Central memory CD8-positive, alpha-beta T cell (primary cell): Measurements from ENCODE around the gene CFAP47.
"Not testable (repeated sequence)": the region's sequence is repeated elsewhere in the genome, so short reads cannot be mapped to it uniquely, and the experiment has no call there.

ENCODE experiments used
- ATAC-seq: fragments of 150-1000 bp; cut with Tn5 transposase; replicated peaks from 2 replicates; pipeline ENCODE4 v1.10.0; 2022; ENCODE audit warnings: mild to moderate bottlenecking, moderate FRiP score, moderate number of reproducible peaks; ENCODE audit not compliant: poor library complexity, severe bottlenecking; ENCODE audit errors: extremely low read depth
- DNase-seq, 2 donors: peaks; one replicate each; pipeline ENCODE4 v3.0.0; 2021; ENCODE audit warnings: low spot score in 2 of 2
- H3K27ac Mint-ChIP-seq: one replicate; pipeline ENCODE4 v1.8.0; 2022; ENCODE audit warnings: low read depth, mild to moderate bottlenecking, moderate library complexity, mixed read lengths
- H3K27me3 Mint-ChIP-seq: one replicate; pipeline ENCODE4 v1.8.0; 2022; ENCODE audit warnings: mixed read lengths
- H3K36me3 Mint-ChIP-seq: one replicate; pipeline ENCODE4 v1.8.0; 2022; ENCODE audit warnings: mild to moderate bottlenecking, moderate library complexity, mixed read lengths; ENCODE audit not compliant: insufficient read depth
- H3K4me1 Mint-ChIP-seq: one replicate; pipeline ENCODE4 v1.8.0; 2022; ENCODE audit warnings: mixed read lengths
- H3K4me3 Mint-ChIP-seq: one replicate; pipeline ENCODE4 v1.8.0; 2022; ENCODE audit warnings: mild to moderate bottlenecking, moderate library complexity, mixed read lengths
- H3K9me3 Mint-ChIP-seq: one replicate; pipeline ENCODE4 v1.8.0; 2022; ENCODE audit warnings: mixed read lengths

CFAP47 gene

GRCh38 chrX:36087366-36087765 lies 167.8 kb downstream of the CFAP47 start:
- Mint-ChIP-seq H3K36me3 (no peaks in the 10 kb centered on the region), H3K27ac (no peak overlapping the region), H3K27me3 (no peaks in the 10 kb centered on the region), H3K4me1 (no peaks in the 10 kb centered on the region), H3K4me3 (no peak overlapping the region), H3K9me3 (no peaks in the 10 kb centered on the region)
- ATAC-seq (no peak), DNase-seq (no peak)

- DNase-seq, H3K27ac Mint-ChIP-seq, H3K9me3 Mint-ChIP-seq, ATAC-seq, H3K36me3 Mint-ChIP-seq, H3K4me3 Mint-ChIP-seq, H3K4me1 Mint-ChIP-seq, H3K27me3 Mint-ChIP-seq: not testable (repeated sequence)
These were observed 169.4 kb downstream of the CFAP47 start for GRCh38 chrX:36088939-36089338.

GRCh38 chrX:36102425-36102824 lies 182.9 kb downstream of the CFAP47 start:
- no peak for DNase-seq
- Mint-ChIP-seq H3K4me1 (no peaks in the 10 kb centered on the region), H3K36me3 (no peaks in the 10 kb centered on the region), H3K27me3 (no peaks in the 10 kb centered on the region), H3K27ac (no peak overlapping the region), H3K9me3 (no peaks in the 10 kb centered on the region), H3K4me3 (no peak overlapping the region)
- no peak for ATAC-seq

- no peaks in the 10 kb centered on the region for H3K4me1 Mint-ChIP-seq
- H3K9me3 Mint-ChIP-seq = peaks cover 6% of the 10 kb centered on the region
- ATAC-seq (no peak), DNase-seq (no peak)
- no peaks in the 10 kb centered on the region for H3K36me3 Mint-ChIP-seq
- no peak overlapping the region for H3K4me3 Mint-ChIP-seq
- no peak overlapping the region for H3K27ac Mint-ChIP-seq
- no peaks in the 10 kb centered on the region for H3K27me3 Mint-ChIP-seq
These were observed 196.7 kb downstream of the CFAP47 start for GRCh38 chrX:36116222-36116621.

- DNase-seq (no peak), ATAC-seq (no peak)
- Mint-ChIP-seq H3K4me3 (no peak overlapping the region), H3K27me3 (no peaks in the 10 kb centered on the region), H3K4me1 (no peaks in the 10 kb centered on the region), H3K9me3 (no peaks in the 10 kb centered on the region), H3K36me3 (no peaks in the 10 kb centered on the region), H3K27ac (no peak overlapping the region)
These were observed 239.7 kb downstream of the CFAP47 start for GRCh38 chrX:36159254-36159653.

- H3K36me3 Mint-ChIP-seq = no peaks in the 10 kb centered on the region
- DNase-seq = no peak
- H3K9me3 Mint-ChIP-seq = no peaks in the 10 kb centered on the region
- ATAC-seq = no peak
- H3K4me1 Mint-ChIP-seq = no peaks in the 10 kb centered on the region
- no peaks in the 10 kb centered on the region for H3K27me3 Mint-ChIP-seq
- no peak overlapping the region for H3K4me3 Mint-ChIP-seq
- H3K27ac Mint-ChIP-seq = no peak overlapping the region
These were observed 240.5 kb downstream of the CFAP47 start for GRCh38 chrX:36160081-36160480.

GRCh38 chrX:36198575-36198974 lies 279.0 kb downstream of the CFAP47 start:
- Mint-ChIP-seq H3K36me3 (no peaks in the 10 kb centered on the region), H3K4me1 (no peaks in the 10 kb centered on the region), H3K9me3 (peaks cover 9% of the 10 kb centered on the region), H3K27me3 (no peaks in the 10 kb centered on the region), H3K4me3 (no peak overlapping the region), H3K27ac (no peak overlapping the region)
- ATAC-seq (no peak), DNase-seq (no peak)

GRCh38 chrX:36199928-36200327 lies 280.4 kb downstream of the CFAP47 start:
- H3K27ac Mint-ChIP-seq = no peak overlapping the region
- H3K4me3 Mint-ChIP-seq = no peak overlapping the region
- no peaks in the 10 kb centered on the region for H3K36me3 Mint-ChIP-seq
- no peaks in the 10 kb centered on the region for H3K4me1 Mint-ChIP-seq
- ATAC-seq (no peak), DNase-seq (no peak)
- peaks cover 9% of the 10 kb centered on the region for H3K9me3 Mint-ChIP-seq
- no peaks in the 10 kb centered on the region for H3K27me3 Mint-ChIP-seq

GRCh38 chrX:36214924-36215323 lies 295.4 kb downstream of the CFAP47 start:
- ATAC-seq (no peak), DNase-seq (no peak)
- Mint-ChIP-seq H3K27ac (no peak overlapping the region), H3K4me3 (no peak overlapping the region), H3K9me3 (peaks cover 11% of the 10 kb centered on the region), H3K27me3 (no peaks in the 10 kb centered on the region), H3K4me1 (no peaks in the 10 kb centered on the region), H3K36me3 (peaks cover 2% of the 10 kb centered on the region)

- Mint-ChIP-seq H3K36me3 (no peaks in the 10 kb centered on the region), H3K27me3 (no peaks in the 10 kb centered on the region), H3K27ac (no peak overlapping the region), H3K9me3 (peaks cover 18% of the 10 kb centered on the region), H3K4me3 (no peak overlapping the region), H3K4me1 (no peaks in the 10 kb centered on the region)
- no peak for ATAC-seq
- no peak for DNase-seq
These were observed 299.3 kb downstream of the CFAP47 start for GRCh38 chrX:36218801-36219200.

- DNase-seq, H3K4me1 Mint-ChIP-seq, H3K9me3 Mint-ChIP-seq, H3K36me3 Mint-ChIP-seq, H3K4me3 Mint-ChIP-seq, ATAC-seq, H3K27ac Mint-ChIP-seq, H3K27me3 Mint-ChIP-seq: not testable (repeated sequence)
These were observed 315.4 kb downstream of the CFAP47 start for GRCh38 chrX:36234840-36235528.

- Mint-ChIP-seq H3K36me3 (no peaks in the 10 kb centered on the region), H3K27ac (no peak overlapping the region), H3K4me1 (no peaks in the 10 kb centered on the region), H3K27me3 (no peaks in the 10 kb centered on the region), H3K9me3 (no peaks in the 10 kb centered on the region), H3K4me3 (no peak overlapping the region)
- ATAC-seq (no peak), DNase-seq (no peak)
These were observed 321.9 kb downstream of the CFAP47 start for GRCh38 chrX:36241397-36241796.

- no peaks in the 10 kb centered on the region for H3K27me3 Mint-ChIP-seq
- no peak overlapping the region for H3K27ac Mint-ChIP-seq
- H3K36me3 Mint-ChIP-seq = no peaks in the 10 kb centered on the region
- no peak for DNase-seq
- H3K9me3 Mint-ChIP-seq = peaks cover 8% of the 10 kb centered on the region
- no peak overlapping the region for H3K4me3 Mint-ChIP-seq
- ATAC-seq = no peak
- H3K4me1 Mint-ChIP-seq = no peaks in the 10 kb centered on the region
These were observed 346.6 kb downstream of the CFAP47 start for GRCh38 chrX:36266155-36266554.
